ENCODE results near the gene COASY.
A peak's percentile ranks its signal among the peaks of the same experiment; 100 is the strongest.

DNA sequence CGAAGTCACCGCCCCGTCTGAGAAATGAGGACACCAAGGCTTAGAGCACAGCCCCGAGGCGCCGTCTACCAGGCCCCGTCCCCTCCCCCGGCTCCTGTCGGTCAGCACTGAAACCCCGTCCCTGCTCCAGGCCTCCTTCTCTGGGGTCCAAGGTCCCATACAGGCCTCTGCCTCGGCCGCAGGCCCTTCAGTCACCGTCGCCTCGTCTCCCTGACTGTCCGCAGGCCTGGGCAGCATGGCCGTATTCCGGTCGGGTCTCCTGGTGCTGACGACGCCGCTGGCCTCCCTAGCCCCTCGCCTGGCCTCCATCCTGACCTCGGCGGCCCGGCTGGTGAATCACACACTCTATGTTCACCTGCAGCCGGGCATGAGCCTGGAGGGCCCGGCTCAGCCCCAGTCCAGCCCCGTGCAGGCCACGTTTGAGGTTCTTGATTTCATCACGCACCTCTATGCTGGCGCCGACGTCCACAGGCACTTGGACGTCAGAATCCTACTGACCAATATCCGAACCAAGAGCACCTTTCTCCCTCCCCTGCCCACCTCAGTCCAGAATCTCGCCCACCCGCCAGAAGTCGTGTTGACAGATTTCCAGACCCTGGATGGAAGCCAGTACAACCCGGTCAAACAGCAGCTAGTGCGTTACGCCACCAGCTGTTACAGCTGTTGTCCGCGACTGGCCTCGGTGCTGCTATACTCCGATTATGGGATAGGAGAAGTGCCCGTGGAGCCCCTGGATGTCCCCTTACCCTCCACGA is 617 bp downstream of the COASY start:
- TF ChIP-seq, protein P1, sequence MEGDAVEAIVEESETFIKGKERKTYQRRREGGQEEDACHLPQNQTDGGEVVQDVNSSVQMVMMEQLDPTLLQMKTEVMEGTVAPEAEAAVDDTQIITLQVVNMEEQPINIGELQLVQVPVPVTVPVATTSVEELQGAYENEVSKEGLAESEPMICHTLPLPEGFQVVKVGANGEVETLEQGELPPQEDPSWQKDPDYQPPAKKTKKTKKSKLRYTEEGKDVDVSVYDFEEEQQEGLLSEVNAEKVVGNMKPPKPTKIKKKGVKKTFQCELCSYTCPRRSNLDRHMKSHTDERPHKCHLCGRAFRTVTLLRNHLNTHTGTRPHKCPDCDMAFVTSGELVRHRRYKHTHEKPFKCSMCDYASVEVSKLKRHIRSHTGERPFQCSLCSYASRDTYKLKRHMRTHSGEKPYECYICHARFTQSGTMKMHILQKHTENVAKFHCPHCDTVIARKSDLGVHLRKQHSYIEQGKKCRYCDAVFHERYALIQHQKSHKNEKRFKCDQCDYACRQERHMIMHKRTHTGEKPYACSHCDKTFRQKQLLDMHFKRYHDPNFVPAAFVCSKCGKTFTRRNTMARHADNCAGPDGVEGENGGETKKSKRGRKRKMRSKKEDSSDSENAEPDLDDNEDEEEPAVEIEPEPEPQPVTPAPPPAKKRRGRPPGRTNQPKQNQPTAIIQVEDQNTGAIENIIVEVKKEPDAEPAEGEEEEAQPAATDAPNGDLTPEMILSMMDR (IDR thresholded peaks at IDR 0.05): peak in 1 of 7 experiments; percentile 1
- peak in 1 of 3 donors; percentile 12 for TF ChIP-seq POLR2A (IDR thresholded peaks at IDR 0.05)
